GM19328 (cell line): ENCODE measurements around the gene ARFGAP1.

Source experiments
- ATAC-seq: cut with Tn5 transposase; IDR thresholded peaks from one replicate; pipeline ENCODE4 v1.9.1; 2021; ENCODE audit warnings: mild to moderate bottlenecking, moderate library complexity; ENCODE audit not compliant: unreplicated experiment

ARFGAP1 gene

GRCh38 chr20:63272105-63273058 lies at the start of gene ARFGAP1:
Gene ARFGAP1 (plus strand): TSS chr20:63272813. CDS start chr20:63275581, 2,768 bp downstream.
- ATAC-seq, result peak; percentile 79

- no peak for ATAC-seq
Measured at GRCh38 chr20:63223121-63223825, 49.3 kb upstream of the ARFGAP1 start.

- ATAC-seq, result no peak
Measured at GRCh38 chr20:63223826-63224207, 48.8 kb upstream of the ARFGAP1 start.

GRCh38 chr20:63224412-63225081 lies 48.1 kb upstream of the ARFGAP1 start:
- no peak for ATAC-seq

GRCh38 chr20:63225082-63225454 lies 47.5 kb upstream of the ARFGAP1 start:
- no peak for ATAC-seq

- no peak for ATAC-seq
Measured at GRCh38 chr20:63226042-63226943, 46.3 kb upstream of the ARFGAP1 start.

- no peak for ATAC-seq
Measured at GRCh38 chr20:63227260-63227659, 45.4 kb upstream of the ARFGAP1 start.

GRCh38 chr20:63228806-63229205 lies 43.8 kb upstream of the ARFGAP1 start:
- ATAC-seq, result no peak

- no peak for ATAC-seq
Measured at GRCh38 chr20:63230800-63231268, 41.8 kb upstream of the ARFGAP1 start.

- ATAC-seq, result no peak
Measured at GRCh38 chr20:63232235-63233060, 40.2 kb upstream of the ARFGAP1 start.

- ATAC-seq, result no peak
Measured at GRCh38 chr20:63233061-63233344, 39.6 kb upstream of the ARFGAP1 start.

GRCh38 chr20:63233924-63234323 lies 38.7 kb upstream of the ARFGAP1 start:
- ATAC-seq, result no peak

GRCh38 chr20:63234693-63235398 lies 37.8 kb upstream of the ARFGAP1 start:
- ATAC-seq, result no peak

GRCh38 chr20:63235399-63235983 lies 37.1 kb upstream of the ARFGAP1 start, which contains the start of gene BIRC7:
Gene BIRC7 (plus strand): TSS chr20:63235905. CDS start chr20:63236097, 192 bp downstream.
- ATAC-seq, result no peak

- no peak for ATAC-seq
Measured at GRCh38 chr20:63236116-63236837, 36.3 kb upstream of the ARFGAP1 start.

- no peak for ATAC-seq
Measured at GRCh38 chr20:63238031-63238430, 34.6 kb upstream of the ARFGAP1 start.

- no peak for ATAC-seq
Measured at GRCh38 chr20:63238514-63239125, 34.0 kb upstream of the ARFGAP1 start.
